Ishikawa (cell line): ENCODE data around the gene TAF3.

ENCODE experiments used
- CEBPB ChIP-seq: IDR thresholded peaks from 2 replicates; pipeline ENCODE4 v1.6.1; 2012
- CREB1 ChIP-seq: IDR thresholded peaks from 2 replicates; pipeline ENCODE4 v1.6.1; 2012; ENCODE audit warnings: low read depth
- EP300 ChIP-seq: IDR thresholded peaks from 2 replicates; pipeline ENCODE4 v1.6.1; 2012; ENCODE audit warnings: borderline replicate concordance
- FOXM1 ChIP-seq: IDR thresholded peaks from 2 replicates; pipeline ENCODE4 v1.6.1; 2012; ENCODE audit warnings: low read depth, borderline replicate concordance
- NFIC ChIP-seq: IDR thresholded peaks from 2 replicates; pipeline ENCODE4 v1.6.1; 2012
- RAD21 ChIP-seq: IDR thresholded peaks from 2 replicates; pipeline ENCODE4 v1.6.1; 2012; ENCODE audit warnings: low read depth
- TAF1 ChIP-seq: IDR thresholded peaks from 2 replicates; pipeline ENCODE4 v1.6.1; 2012; ENCODE audit warnings: low read depth, mild to moderate bottlenecking
- TCF12 ChIP-seq: IDR thresholded peaks from 2 replicates; pipeline ENCODE4 v1.6.1; 2012; ENCODE audit warnings: low read depth
- YY1 ChIP-seq: IDR thresholded peaks from 2 replicates; pipeline ENCODE4 v1.6.1; 2012; ENCODE audit warnings: low read depth
- ZBTB7A ChIP-seq: IDR thresholded peaks from 2 replicates; pipeline ENCODE4 v1.6.1; 2012; ENCODE audit warnings: low read depth
- TF ChIP-seq, protein P1 (sequence below): IDR thresholded peaks from 2 replicates; pipeline ENCODE4 v1.6.1; 2012

- TF ChIP-seq NFIC: no peak
- no peak for TF ChIP-seq CREB1
- TF ChIP-seq ZBTB7A: no peak
- no peak for TF ChIP-seq RAD21
- TF ChIP-seq TAF1: no peak
- TF ChIP-seq, protein P1, sequence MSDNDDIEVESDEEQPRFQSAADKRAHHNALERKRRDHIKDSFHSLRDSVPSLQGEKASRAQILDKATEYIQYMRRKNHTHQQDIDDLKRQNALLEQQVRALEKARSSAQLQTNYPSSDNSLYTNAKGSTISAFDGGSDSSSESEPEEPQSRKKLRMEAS: no peak
- TF ChIP-seq TCF12: no peak
- TF ChIP-seq FOXM1: no peak
- no peak for TF ChIP-seq CEBPB
- TF ChIP-seq YY1: no peak
- no peak for TF ChIP-seq EP300
These were observed 214.3 kb downstream of the TAF3 start for GRCh38 chr10:8032558-8032957.
